OCI-LY7 (cell line): ENCODE measurements around the gene TTC23L.

Source experiments
- EZH2phosphoT487 ChIP-seq: fragments of 200-600 bp; sonication (generic); IDR thresholded peaks from 2 replicates; pipeline ENCODE4 v1.6.1; 2018; ENCODE audit warnings: low read depth, borderline replicate concordance, mild to moderate bottlenecking, mixed run types, antibody characterized with exemption, low read length, moderate library complexity, mixed read lengths
- TF ChIP-seq, protein P1 (sequence below): fragments of 200-600 bp; sonication (generic); conservative IDR thresholded peaks from 2 replicates; pipeline ENCODE4 v1.5.1; 2014; ENCODE audit warnings: mild to moderate bottlenecking, antibody characterized with exemption, low read length, moderate library complexity, mixed read lengths

DNA sequence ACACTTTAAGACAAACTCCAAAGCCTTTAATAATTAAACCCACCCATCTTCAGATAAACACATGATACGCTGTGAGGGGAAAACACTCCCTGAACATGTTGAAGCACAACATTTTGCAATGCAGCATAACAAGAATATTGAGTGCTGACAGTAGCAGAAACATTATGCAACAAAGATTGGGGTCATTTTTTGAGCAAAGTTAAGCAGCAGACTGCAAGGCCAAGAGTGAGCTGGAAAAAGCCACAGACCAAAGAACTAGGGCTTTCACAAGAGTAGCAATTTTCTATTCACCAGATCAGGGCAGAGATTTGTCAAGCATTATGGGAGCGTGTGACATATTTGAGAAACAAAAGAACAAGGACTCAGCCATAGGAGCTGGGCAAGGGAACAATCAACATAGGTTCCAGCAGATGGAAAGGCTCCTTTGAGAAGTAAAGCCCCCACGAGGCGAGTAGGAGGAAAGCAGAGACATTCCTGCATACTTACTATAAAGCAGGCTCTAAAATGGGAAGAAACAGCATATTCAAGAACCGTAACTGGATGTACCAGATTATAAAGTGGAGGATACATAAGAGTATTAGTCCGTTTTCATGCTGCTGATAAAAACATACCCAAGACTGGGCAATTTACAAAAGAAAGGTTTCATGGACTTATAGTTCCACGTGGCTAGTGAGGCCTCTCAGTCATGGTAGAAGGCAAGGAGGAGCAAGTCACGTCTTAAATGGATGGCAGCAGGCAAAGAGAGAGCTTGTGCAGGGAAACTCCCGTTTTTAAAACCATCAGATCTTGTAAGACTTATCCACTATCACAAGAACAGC lies 4.8 kb upstream of the TTC23L start:
- TF ChIP-seq, protein P1, sequence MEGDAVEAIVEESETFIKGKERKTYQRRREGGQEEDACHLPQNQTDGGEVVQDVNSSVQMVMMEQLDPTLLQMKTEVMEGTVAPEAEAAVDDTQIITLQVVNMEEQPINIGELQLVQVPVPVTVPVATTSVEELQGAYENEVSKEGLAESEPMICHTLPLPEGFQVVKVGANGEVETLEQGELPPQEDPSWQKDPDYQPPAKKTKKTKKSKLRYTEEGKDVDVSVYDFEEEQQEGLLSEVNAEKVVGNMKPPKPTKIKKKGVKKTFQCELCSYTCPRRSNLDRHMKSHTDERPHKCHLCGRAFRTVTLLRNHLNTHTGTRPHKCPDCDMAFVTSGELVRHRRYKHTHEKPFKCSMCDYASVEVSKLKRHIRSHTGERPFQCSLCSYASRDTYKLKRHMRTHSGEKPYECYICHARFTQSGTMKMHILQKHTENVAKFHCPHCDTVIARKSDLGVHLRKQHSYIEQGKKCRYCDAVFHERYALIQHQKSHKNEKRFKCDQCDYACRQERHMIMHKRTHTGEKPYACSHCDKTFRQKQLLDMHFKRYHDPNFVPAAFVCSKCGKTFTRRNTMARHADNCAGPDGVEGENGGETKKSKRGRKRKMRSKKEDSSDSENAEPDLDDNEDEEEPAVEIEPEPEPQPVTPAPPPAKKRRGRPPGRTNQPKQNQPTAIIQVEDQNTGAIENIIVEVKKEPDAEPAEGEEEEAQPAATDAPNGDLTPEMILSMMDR: no peak
- TF ChIP-seq EZH2phosphoT487: no peak
